LNCaP clone FGC (cell line): Measurements from ENCODE around the gene FGF13.

Experiments used
- DNase-seq: peaks from one replicate; pipeline ENCODE4 v3.0.0-alpha.2; 2011; ENCODE audit warnings: low read depth
- H3K4me3 ChIP-seq: 2 replicates; pipeline ENCODE4 v1.5.1; 2011; ENCODE audit warnings: mild to moderate bottlenecking, low read depth, low read length, control low read depth
- CTCF ChIP-seq: IDR thresholded peaks from 2 replicates; pipeline ENCODE4 v1.5.1; 2012; ENCODE audit warnings: mild to moderate bottlenecking; ENCODE audit not compliant: control insufficient read depth, insufficient read depth; ENCODE audit errors: extremely low read depth

Gene FGF13

GRCh38 chrX:138711399-138712347 lies at the start of gene FGF13:
Gene FGF13, minus strand, starts transcription at chrX:138711717. Its CDS starts 714 bp downstream, at chrX:138711003.
- H3K4me3 ChIP-seq = no peak within 1 kb of the TSS
- TF ChIP-seq CTCF = peak; percentile 52
- no peak for DNase-seq

- DNase-seq = no peak
- no peak for TF ChIP-seq CTCF
- H3K4me3 ChIP-seq = no peak overlapping the region
Measured at GRCh38 chrX:138759217-138759943, 47.9 kb upstream of the FGF13 start.

- DNase-seq = no peak
- TF ChIP-seq CTCF = peak; percentile 57
- no peak overlapping the region for H3K4me3 ChIP-seq
Measured at GRCh38 chrX:138756234-138756633, 44.7 kb upstream of the FGF13 start.

GRCh38 chrX:138754861-138755260 lies 43.3 kb upstream of the FGF13 start:
- no peak for TF ChIP-seq CTCF
- H3K4me3 ChIP-seq = no peak overlapping the region
- DNase-seq = no peak

GRCh38 chrX:138748480-138748879 lies 37.0 kb upstream of the FGF13 start:
- H3K4me3 ChIP-seq = no peak overlapping the region
- peak; percentile 37; the same call in 1 of the 2 replicates for TF ChIP-seq CTCF
- no peak for DNase-seq

- TF ChIP-seq CTCF = peak; percentile 65
- DNase-seq = no peak
- H3K4me3 ChIP-seq = no peak overlapping the region
Measured at GRCh38 chrX:138745196-138745595, 33.7 kb upstream of the FGF13 start.
